ENCODE results near the gene GABBR1.

- no peak for TF ChIP-seq CTCF (conservative IDR thresholded peaks at IDR 0.05; ENCODE audit: low read length)
- TF ChIP-seq EZH2phosphoT487 (IDR thresholded peaks at IDR 0.05; ENCODE audit: borderline replicate concordance, low read depth, low read length), result no peak
Observed at GRCh38 chr6:29590218-29590808, 42.7 kb downstream of the GABBR1 start.
